GF-D8 (cell line): ENCODE data around the gene YAP1.
"Not testable (repeated sequence)": the region's sequence is repeated elsewhere in the genome, so short reads cannot be mapped to it uniquely, and the experiment has no call there.

Experiments
- DNase-seq: peaks from one replicate; lab custom pipeline; 2025; lab: John Stamatoyannopoulos, UW

The YAP1 gene

DNA sequence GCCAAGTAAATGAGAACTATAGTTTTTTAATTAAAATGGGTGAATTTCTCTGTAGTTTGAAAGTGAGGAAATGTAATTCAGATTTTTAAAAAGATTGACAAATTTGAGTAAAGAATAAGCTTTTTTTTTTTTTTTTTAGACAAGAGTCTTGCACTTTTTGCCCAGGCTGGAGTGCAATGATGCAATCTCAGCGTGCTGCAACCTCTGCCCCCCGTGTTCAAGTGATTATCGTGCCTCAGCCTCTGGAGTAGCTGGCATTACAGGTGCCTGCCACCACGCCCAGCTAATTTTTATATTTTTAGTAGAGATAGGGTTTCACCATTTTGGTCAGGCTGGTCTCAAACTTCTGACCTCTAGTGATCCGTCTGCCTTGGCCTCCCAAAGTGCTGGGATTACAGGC lies 90.1 kb downstream of the YAP1 start:
- not testable (repeated sequence) for DNase-seq

DNA sequence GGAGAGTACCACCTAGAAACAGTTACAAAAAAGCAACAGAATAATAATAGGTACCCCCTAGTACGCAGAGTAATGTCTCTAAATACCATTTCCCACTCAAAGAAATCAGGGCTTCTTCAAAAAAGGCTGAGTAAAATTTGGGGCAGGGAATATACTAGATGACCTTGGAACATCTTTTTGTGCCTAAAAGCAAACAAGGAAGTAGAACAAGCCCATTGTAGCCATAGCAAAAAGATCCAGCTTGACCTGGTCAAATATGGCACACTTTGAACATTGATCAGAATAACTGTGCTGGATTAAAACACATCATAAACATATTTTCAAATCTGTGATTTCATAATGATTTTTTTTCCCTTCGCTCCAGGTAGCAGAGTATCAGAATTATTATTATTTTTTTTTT lies 91.5 kb downstream of the YAP1 start:
- DNase-seq, result no peak

DNA sequence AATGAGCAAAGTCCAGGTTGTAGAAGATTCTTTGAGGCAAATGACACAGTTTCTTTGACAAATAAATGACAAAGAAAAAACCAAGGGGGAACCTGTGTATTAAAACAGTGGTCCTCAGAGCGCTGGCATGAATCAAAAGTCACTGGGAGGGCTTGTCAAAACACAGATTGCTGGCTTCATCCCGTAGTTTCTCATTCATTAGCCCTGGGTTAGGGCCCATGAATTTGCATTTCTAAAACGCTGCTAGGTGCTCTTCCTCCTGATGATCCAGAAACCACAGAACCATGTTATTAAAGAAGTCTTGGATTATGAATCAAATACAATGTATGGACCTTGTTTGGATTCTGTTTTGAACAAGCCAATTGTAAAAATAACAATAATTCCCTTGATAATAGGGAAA lies 92.7 kb downstream of the YAP1 start:
- DNase-seq, result no peak

DNA sequence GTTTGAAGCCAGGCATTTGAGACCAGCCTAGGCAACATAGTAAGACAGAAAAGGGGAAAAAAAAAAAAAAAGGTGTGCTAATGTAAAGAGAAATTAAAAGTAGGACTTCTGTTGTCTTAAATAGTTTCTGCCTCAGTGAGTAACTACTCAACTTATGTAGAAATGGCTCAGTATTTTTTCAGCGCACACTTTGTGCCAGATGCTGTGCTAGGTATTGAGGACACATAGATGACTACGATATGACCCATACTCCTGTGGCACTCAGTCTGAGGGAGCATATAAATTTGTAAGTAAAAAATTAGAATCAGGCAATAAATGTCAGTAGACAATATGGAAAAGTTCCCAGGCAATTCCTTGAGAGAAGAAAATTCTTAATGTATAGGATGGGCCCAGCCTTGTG lies 93.9 kb downstream of the YAP1 start:
- no peak for DNase-seq

DNA sequence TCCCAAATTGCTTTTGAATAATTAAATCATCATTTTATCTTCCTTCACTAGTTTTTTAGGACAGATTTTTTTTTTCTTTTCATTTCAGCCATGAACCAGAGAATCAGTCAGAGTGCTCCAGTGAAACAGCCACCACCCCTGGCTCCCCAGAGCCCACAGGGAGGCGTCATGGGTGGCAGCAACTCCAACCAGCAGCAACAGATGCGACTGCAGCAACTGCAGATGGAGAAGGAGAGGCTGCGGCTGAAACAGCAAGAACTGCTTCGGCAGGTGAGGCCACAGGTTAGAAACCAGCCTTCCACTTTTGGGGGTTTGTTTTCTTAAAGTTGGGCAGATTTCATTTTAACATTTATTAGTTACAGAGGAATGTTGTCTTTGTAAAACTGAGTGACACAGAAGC lies 95.6 kb downstream of the YAP1 start:
- DNase-seq, result no peak

DNA sequence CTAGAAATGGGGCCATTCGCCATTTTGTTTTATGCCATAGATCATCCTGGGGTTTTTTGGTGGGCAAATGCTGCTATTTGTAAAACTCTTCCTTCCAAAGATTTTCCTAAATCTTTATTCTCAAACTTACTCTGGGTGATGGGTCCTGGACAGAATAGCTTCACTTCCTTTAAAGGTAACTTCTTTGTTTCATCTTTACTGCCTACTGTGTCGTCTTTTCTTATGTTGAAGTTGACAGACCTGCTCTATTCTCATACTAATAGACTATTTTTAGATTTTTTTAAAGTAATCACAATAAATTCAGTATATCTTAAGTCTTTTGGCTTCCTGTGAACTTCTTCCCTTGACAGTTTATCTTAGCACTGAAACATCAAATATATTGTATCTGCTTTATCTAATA lies 98.6 kb downstream of the YAP1 start:
- no peak for DNase-seq

DNA sequence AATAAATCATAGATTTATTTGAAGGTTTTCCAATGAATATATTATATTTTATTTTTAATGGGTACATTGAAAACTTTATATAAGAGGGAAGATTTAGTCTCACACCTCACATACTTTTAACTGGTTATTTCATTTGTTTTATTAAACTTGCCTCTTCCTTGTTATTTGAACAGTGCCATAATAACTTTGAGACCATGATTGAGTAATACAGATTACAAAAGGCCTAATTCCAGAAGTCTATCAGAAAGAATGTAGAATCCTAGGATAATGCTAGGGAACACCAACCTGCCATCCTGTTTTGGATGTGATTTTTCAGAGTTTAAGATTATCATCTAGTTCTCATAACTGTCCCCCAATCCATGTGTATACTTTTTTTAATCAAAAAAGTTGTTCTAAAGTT lies 104.4 kb downstream of the YAP1 start:
- no peak for DNase-seq

DNA sequence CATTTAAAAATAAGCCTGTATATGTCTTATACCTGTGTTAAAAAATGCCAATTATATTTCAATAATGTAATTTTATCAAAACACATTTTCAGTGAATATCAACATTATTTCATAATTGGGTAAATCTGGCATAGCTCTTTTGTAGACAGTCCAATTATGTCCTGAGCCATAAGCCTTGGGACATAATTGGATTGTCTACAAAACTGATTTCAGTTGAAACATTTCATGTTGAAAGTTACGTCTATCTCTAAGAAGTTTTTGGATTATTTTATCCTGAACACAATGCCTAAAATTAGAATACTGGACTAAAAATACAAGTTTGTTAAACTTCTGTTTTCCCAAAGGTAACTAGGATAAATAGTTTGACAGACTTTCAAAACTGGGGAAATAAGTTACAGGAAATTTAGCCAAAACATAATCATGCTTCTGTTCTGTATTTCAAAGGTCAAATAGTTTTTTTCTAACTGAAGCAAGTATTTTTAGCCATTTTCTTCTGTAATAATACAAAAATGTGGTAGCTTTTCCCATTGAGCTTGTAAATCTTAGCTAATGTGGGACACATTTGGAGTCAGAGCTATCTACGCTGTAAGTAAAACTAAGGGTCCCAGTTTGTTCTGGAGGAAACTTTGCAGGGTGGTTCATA lies 106.3 kb downstream of the YAP1 start:
- DNase-seq, result no peak

DNA sequence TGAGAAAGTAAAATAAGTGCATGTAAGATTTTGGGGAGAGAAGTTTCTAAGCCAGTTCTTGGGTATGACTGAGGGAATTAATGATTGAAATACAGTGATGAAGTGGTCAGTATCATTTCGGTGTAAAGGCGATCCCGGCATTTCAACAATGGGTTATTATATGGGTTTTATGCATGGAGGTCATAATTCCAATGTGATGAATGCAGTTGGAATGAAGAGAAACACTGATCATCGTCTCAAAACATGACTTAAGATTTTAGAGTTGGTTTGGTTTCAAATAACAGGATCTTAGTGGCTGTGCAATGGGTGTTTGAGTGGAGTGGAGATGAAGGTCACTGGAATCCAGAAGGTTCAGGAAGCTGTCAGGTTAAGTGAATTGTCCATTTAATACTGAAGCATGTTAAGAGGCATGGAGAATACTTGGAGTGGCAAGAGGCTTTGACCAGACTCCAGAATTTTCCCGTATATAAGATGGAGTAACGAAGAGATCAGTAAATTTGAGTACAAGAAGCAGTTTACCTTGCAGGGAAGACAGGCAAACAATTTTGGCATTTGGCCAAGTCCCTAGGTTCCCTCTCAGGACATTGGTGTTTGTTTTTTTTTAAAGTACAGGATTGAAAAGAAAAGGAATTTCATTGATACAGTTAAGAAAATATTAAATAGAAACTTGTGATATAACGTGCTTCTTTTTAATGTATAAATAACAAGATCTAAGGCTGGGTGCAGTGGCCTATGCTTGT lies 110.7 kb downstream of the YAP1 start:
- no peak for DNase-seq

DNA sequence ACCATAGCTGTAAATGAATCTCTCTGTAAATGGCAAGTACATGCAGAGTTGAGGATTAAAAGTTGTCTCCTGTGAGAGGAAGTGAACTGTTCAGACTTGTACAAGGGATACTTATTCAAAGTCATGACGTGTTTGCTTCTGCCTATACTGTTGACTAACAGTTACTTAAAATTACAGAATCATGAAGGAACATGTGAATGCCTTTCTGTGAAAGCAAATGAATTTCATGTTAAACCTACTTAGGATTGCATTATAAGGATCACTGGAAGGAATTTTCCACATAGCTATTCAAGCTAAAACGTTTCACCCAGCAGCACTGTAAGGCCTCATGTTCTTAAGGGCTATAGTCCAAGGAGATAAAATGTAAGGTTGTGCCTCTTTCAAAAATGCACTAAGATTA lies 113.6 kb downstream of the YAP1 start:
- no peak for DNase-seq

DNA sequence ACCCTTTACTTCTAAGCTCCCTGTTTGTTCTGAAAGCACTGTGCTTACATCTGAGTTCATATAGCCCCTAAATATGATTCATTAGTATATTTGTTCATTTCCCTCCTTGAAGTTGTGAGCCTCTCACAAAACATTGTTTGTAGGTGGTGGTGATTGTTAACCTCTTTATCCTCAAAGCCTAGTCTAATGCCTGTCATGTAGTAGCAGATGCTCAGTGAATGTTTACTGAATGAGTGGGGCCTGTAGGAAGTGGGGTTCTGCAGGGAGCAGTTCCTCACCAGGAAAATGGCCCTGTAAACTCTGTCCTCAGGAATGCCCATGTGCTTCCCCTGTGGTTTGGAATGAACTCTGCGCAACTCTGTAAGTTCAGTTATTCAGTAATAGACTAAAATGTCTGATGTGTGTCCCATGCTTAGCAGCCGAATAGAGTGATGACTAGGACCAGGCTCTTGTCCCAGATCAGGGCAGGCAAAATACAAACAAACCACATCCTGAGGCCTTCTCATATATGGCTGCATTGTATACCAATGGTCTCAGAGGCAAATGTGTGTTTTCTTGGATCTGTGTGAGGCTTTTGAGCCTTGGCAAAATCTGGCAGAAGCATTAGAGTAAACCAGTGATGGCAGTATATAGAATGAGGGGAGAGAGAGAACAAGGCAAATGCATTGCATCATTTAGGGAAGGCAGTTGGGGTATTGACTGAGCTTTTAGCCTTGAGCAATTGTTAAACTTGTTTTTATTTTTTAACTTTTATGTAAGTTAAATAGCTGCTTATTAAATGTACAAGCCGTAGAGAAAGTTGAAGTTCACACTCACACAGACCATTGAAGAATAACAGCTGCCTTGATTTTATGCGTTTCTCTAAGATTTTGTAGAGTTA lies 115.7 kb downstream of the YAP1 start:
- no peak for DNase-seq

DNA sequence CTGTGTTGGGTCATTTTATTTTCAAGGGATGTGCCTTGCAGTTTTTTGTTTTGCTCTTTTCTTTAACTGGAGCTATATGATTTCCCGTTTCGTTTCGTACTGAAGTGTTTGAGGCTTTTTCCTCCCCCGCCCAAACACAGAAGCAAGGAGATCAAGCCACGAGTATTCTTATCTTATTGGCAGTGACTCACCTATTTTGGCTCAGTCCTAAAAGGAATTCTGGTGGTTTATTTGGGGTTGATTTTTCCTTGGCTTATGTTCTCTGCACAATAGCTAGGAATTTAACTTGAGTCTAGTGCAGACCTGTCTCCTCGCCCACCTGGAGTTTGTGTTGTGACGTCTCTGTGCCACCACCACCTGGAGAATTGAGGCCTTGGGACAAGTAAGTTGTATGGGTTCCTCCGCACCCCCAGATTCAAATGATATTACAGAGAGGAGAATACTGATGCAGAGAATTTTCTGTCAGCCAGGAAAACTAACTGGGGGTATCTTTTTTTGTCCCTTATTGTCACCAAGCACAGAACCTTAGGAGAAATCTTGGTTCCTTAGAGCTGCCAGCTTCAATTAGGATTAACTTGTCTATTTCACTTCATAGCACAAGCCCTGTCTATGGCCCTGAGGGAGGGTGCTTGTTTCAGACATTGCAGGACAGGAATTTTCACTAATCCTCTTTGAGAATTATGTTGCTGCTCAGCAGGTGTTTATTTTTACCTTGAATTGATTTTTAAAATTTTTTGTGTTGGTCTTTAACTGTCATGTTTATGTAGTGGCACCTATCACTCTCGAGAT lies 116.6 kb downstream of the YAP1 start:
- no peak for DNase-seq

DNA sequence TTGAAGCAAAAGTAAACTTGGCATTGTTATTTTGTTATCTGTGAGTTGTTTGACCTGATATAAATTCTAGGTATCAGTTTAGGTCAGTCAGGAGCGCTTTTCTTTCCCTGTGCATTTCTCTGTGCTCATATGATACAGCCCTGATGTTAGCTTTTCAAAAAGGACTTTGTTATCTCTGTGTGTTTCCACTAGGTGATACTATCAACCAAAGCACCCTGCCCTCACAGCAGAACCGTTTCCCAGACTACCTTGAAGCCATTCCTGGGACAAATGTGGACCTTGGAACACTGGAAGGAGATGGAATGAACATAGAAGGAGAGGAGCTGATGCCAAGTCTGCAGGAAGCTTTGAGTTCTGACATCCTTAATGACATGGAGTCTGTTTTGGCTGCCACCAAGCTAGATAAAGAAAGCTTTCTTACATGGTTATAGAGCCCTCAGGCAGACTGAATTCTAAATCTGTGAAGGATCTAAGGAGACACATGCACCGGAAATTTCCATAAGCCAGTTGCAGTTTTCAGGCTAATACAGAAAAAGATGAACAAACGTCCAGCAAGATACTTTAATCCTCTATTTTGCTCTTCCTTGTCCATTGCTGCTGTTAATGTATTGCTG lies 119.4 kb downstream of the YAP1 start:
- DNase-seq, result no peak

DNA sequence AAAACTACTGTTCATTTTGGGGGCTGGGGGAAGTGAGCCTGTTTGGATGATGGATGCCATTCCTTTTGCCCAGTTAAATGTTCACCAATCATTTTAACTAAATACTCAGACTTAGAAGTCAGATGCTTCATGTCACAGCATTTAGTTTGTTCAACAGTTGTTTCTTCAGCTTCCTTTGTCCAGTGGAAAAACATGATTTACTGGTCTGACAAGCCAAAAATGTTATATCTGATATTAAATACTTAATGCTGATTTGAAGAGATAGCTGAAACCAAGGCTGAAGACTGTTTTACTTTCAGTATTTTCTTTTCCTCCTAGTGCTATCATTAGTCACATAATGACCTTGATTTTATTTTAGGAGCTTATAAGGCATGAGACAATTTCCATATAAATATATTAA lies 119.9 kb downstream of the YAP1 start:
- no peak for DNase-seq

DNA sequence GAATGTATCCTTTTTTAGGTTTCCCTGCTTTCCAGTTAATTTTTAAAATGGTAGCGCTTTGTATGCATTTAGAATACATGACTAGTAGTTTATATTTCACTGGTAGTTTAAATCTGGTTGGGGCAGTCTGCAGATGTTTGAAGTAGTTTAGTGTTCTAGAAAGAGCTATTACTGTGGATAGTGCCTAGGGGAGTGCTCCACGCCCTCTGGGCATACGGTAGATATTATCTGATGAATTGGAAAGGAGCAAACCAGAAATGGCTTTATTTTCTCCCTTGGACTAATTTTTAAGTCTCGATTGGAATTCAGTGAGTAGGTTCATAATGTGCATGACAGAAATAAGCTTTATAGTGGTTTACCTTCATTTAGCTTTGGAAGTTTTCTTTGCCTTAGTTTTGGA lies 120.7 kb downstream of the YAP1 start:
- DNase-seq, result no peak

DNA sequence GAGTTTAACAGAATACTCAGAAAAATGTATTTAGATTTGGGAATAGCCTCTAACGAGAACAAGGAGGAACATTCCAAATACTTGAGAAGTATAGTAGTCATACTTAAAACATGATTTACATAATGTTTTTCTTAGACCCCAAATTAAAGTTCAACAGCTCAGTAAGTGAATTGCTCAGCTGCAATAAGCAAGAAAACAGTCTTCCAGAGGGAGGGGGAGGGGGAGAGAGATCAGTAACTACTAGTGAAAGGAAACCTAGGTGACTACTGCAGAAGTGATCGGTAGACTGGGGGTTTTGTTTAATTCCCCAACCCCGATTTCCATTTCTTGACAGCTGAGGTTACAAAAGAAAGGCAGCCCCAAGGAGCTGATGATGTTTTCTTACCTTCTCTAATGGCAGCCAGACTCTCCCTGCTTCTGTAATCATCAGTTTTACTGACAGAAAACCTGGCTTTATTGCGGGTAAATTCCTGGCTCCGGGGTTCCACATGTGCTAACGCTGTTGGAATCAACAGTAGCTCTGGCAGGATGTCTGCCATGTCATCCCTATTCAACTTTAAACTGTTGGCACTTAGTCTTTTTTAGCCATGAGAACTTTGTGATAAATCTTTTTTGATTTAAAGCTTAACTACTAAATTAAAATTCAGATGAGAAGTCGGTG lies 124.7 kb downstream of the YAP1 start:
- DNase-seq, result no peak

DNA sequence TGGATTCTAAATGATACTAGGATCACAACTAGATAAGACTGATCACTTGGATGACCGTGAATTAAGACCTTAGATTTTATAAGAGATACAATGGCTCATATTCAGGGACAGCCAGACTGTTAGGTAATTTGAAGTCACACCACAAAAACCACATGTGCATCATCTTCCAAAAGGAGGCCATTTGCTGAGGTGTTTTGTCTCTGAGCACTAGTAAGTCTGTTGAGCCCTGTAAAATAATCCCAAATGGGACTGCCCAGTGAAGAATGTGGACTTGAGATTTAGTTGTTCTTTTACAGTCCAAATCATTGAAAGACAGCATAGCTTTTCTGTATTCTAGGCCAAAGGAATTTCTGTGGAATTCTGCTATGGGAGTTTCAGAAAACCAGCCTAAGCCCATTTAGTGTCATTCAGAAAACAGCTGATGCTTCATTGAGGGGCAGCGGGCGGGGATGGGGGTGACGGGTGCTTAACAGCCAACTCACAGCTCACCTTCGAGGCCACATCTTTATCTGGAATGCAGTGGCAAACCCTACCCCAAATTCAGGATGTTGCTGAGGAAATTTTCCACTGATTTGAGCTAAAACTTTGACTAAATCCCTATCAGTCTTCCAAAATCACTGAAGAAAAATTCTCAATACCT lies 127.0 kb downstream of the YAP1 start:
- DNase-seq, result no peak

DNA sequence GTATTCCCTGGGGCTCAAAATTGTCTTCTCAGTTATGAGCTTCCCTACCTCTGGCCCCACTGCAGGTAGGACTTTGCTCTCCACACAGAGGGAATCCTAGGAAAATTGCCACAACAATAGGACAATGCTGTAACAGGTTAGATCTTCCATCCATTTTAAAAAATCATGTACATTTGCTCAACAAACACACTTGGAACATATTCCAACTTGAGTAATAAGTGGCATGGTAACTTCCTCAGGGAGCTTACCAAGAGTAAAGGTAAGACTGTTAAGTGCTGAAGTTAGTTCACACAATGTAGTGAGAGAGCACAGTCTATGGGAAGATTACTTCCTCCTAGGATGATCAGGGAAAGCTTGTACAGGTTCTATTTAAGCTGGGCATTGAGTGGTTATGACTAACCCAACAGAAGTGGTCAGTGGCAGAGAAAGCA lies 128.2 kb downstream of the YAP1 start:
- DNase-seq, result no peak

DNA sequence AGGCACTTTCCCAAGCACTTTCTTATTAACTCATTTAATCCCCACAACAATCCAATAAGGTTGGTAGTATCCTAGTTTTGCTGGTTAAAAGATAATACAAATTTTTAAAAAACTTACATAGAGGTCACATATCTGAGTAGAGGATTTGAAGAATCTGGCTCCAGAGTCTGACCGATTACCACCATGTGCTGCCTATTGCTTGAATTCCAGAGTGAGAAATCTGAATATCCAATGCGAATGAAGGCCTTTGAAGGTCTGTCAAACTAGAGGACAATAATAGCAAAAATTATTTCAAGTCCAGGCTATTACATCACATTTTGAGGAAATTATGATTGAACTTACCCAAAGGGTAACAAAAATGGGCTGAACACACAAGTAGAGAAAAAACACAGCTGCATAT lies 129.2 kb downstream of the YAP1 start:
- DNase-seq, result no peak

DNA sequence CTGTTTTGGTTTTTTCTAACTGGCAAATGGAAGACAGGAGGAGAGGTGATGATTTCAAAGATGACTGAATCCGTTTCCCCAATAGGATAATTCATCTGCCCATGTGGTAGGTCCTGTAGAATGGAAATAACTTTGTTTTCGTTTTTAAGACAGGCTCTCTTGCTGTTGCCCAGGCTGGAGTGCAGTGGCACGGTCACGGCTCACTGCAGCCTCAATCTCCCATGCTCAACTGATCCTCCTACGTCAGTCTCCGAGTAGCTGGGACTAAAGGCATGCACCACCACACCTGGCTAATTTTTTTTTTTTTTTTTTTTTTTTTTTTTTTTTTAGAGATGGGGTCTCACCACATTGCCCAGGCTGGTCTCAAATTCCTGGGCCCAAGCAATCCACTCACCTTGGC lies 129.7 kb downstream of the YAP1 start:
- DNase-seq, result no peak

DNA sequence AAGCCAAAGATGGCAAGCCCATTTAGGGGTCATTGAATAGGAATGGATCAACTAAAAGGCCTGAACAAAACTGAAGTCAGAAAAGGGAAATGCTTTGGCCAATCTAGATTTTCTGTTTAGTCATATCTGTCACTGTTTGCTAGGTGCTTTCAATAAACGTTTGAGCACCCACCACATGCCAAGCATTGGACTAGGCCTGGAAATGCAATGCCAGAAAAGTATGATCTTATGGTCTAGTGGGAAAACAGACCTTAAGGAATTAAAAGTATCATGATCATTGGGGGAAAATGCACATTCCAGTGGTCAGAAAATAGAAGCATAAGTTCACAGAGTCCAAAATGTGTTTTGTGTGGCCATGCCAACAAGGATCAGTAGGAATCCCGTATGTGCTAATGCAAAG lies 130.3 kb downstream of the YAP1 start:
- DNase-seq, result no peak
